ENCODE results near the gene TEX264.

The TEX264 gene

DNA sequence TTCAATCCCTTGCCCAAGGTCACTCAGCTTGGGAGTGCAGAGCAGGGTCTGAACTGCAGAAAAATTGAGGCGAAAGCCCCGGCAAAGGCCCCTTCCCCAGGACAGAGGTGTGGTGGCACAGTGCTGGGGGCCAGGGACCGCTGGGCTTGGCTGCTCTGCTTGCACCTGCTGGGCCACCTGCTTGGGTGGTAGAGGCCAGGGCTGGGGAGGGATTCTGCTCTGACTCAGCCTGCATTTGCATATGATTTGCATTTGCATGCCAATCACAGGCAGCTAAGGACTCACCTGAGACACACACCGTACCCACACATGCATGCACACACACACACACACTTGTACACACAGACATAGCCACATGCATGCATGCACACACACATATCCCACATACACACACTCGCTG lies 45.8 kb downstream of the TEX264 start:
- Histone ChIP-seq H3K4me1 (ENCODE audit: control insufficient read depth, insufficient read depth, low read depth, low read length) (peaks cover 3% of the 10 kb centered on the region), H4K91ac (ENCODE audit: low read length) (no peak overlapping the region), H3K18ac (ENCODE audit: low read depth in 1 of 2, low read length in 2 of 2) (no peak overlapping the region), H2BK15ac (ENCODE audit: low read depth, poor library complexity, severe bottlenecking) (no peak overlapping the region), H3K23ac (ENCODE audit: low read length in 2 of 2) (no peak overlapping the region), H2AFZ (ENCODE audit: low read depth, low read length) (no peak overlapping the region), H3K4me3 (ENCODE audit: insufficient read depth in 1 of 2, low read depth in 1 of 2, low read length in 2 of 2) (no peak overlapping the region), H3K36me3 (ENCODE audit: control insufficient read depth in 1 of 2, insufficient read depth in 2 of 2, low read depth in 1 of 2, low read length in 2 of 2) (no peaks in the 10 kb centered on the region), H3K9ac (ENCODE audit: low read length) (no peak overlapping the region), H3K14ac (ENCODE audit: low read length in 2 of 2) (no peak overlapping the region), H2BK120ac (ENCODE audit: low read depth, low read length) (no peak overlapping the region), H3K27me3 (ENCODE audit: control insufficient read depth in 1 of 2, insufficient read depth in 1 of 2, low read length in 2 of 2) (peaks cover 0 to 32% of the 10 kb centered on the region in 2 experiments), H3K79me1 (replicated peaks; ENCODE audit: low read length, poor library complexity, severe bottlenecking) (no peaks in the 10 kb centered on the region), H2BK12ac (ENCODE audit: low read length in 2 of 2) (no peak overlapping the region), H3K4ac (ENCODE audit: low read depth in 1 of 2, low read length in 2 of 2) (no peak overlapping the region), H3K9me3 (ENCODE audit: control insufficient read depth, low read length) (no peaks in the 10 kb centered on the region), H3K27ac (ENCODE audit: low read length, poor library complexity, severe bottlenecking) (no peak overlapping the region), H4K8ac (ENCODE audit: low read length) (no peak overlapping the region), H2AK5ac (ENCODE audit: low read length, severe bottlenecking) (no peak overlapping the region), H3K4me2 (ENCODE audit: low read length, poor library complexity, severe bottlenecking) (no peak overlapping the region), H2BK5ac (ENCODE audit: low read depth, low read length, poor library complexity, severe bottlenecking) (no peak overlapping the region)
- DNase-seq: no peak
- WGBS: 82% methylated on average over 4 of the region's 5 CpGs

GRCh38 chr3:51717446-51717845 lies 46.4 kb downstream of the TEX264 start:
- no peak overlapping the region for H3K27ac ChIP-seq (ENCODE audit: low read length, poor library complexity, severe bottlenecking)
- H2AK5ac ChIP-seq (ENCODE audit: low read length, severe bottlenecking): no peak overlapping the region

GRCh38 chr3:51717947-51718346 lies 46.9 kb downstream of the TEX264 start:
- H3K14ac ChIP-seq (ENCODE audit: low read length in 2 of 2): no peak overlapping the region
- H3K79me1 ChIP-seq (replicated peaks; ENCODE audit: low read length, poor library complexity, severe bottlenecking): no peaks in the 10 kb centered on the region
- no peak overlapping the region for H4K91ac ChIP-seq (ENCODE audit: low read length)
- H3K18ac ChIP-seq (ENCODE audit: low read depth in 1 of 2, low read length in 2 of 2): no peak overlapping the region
- no peak for DNase-seq
- no peak overlapping the region for H2BK5ac ChIP-seq (ENCODE audit: low read depth, low read length, poor library complexity, severe bottlenecking)
- H3K36me3 ChIP-seq (ENCODE audit: control insufficient read depth in 1 of 2, insufficient read depth in 2 of 2, low read depth in 1 of 2, low read length in 2 of 2): no peaks in the 10 kb centered on the region
- H3K9ac ChIP-seq (ENCODE audit: low read length): no peak overlapping the region
- no peak overlapping the region for H2AK5ac ChIP-seq (ENCODE audit: low read length, severe bottlenecking)
- H3K27me3 ChIP-seq (ENCODE audit: control insufficient read depth in 1 of 2, insufficient read depth in 1 of 2, low read length in 2 of 2): peaks cover 0 to 36% of the 10 kb centered on the region in 2 experiments
- no peak overlapping the region for H4K8ac ChIP-seq (ENCODE audit: low read length)
- no peak overlapping the region for H3K27ac ChIP-seq (ENCODE audit: low read length, poor library complexity, severe bottlenecking)
- no peak overlapping the region for H3K23ac ChIP-seq (ENCODE audit: low read length in 2 of 2)
- no peak overlapping the region for H3K4ac ChIP-seq (ENCODE audit: low read depth in 1 of 2, low read length in 2 of 2)
- H2BK12ac ChIP-seq (ENCODE audit: low read length in 2 of 2): no peak overlapping the region
- 67% methylated on average over 7 of the region's 7 CpGs for whole genome bisulfite sequencing
- H2AFZ ChIP-seq (ENCODE audit: low read depth, low read length): no peak overlapping the region
- peaks cover 3% of the 10 kb centered on the region for H3K4me1 ChIP-seq (ENCODE audit: control insufficient read depth, insufficient read depth, low read depth, low read length)
- H2BK120ac ChIP-seq (ENCODE audit: low read depth, low read length): no peak overlapping the region
- no peak overlapping the region for H3K4me2 ChIP-seq (ENCODE audit: low read length, poor library complexity, severe bottlenecking)
- no peaks in the 10 kb centered on the region for H3K9me3 ChIP-seq (ENCODE audit: control insufficient read depth, low read length)
- H3K4me3 ChIP-seq (ENCODE audit: insufficient read depth in 1 of 2, low read depth in 1 of 2, low read length in 2 of 2): no peak overlapping the region
- H2BK15ac ChIP-seq (ENCODE audit: low read depth, poor library complexity, severe bottlenecking): no peak overlapping the region

More at GRCh38 chr3:51717446-51717845, 46.4 kb downstream of the TEX264 start:
- Histone ChIP-seq H3K18ac (ENCODE audit: low read depth in 1 of 2, low read length in 2 of 2) (no peak overlapping the region), H3K9me3 (ENCODE audit: control insufficient read depth, low read length) (no peaks in the 10 kb centered on the region), H3K9ac (ENCODE audit: low read length) (no peak overlapping the region), H3K4me2 (ENCODE audit: low read length, poor library complexity, severe bottlenecking) (no peak overlapping the region), H4K91ac (ENCODE audit: low read length) (no peak overlapping the region), H3K4me3 (ENCODE audit: insufficient read depth in 1 of 2, low read depth in 1 of 2, low read length in 2 of 2) (no peak overlapping the region), H2BK5ac (ENCODE audit: low read depth, low read length, poor library complexity, severe bottlenecking) (no peak overlapping the region), H3K14ac (ENCODE audit: low read length in 2 of 2) (no peak overlapping the region), H4K8ac (ENCODE audit: low read length) (no peak overlapping the region), H2BK12ac (ENCODE audit: low read length in 2 of 2) (no peak overlapping the region), H2BK120ac (ENCODE audit: low read depth, low read length) (no peak overlapping the region), H2BK15ac (ENCODE audit: low read depth, poor library complexity, severe bottlenecking) (no peak overlapping the region), H2AFZ (ENCODE audit: low read depth, low read length) (no peak overlapping the region), H3K4me1 (ENCODE audit: control insufficient read depth, insufficient read depth, low read depth, low read length) (peaks cover 3% of the 10 kb centered on the region), H3K4ac (ENCODE audit: low read depth in 1 of 2, low read length in 2 of 2) (no peak overlapping the region), H3K23ac (ENCODE audit: low read length in 2 of 2) (no peak overlapping the region), H3K36me3 (ENCODE audit: control insufficient read depth in 1 of 2, insufficient read depth in 2 of 2, low read depth in 1 of 2, low read length in 2 of 2) (no peaks in the 10 kb centered on the region), H3K79me1 (replicated peaks; ENCODE audit: low read length, poor library complexity, severe bottlenecking) (no peaks in the 10 kb centered on the region), H3K27me3 (ENCODE audit: control insufficient read depth in 1 of 2, insufficient read depth in 1 of 2, low read length in 2 of 2) (peaks cover 0 to 36% of the 10 kb centered on the region in 2 experiments)
- 91% methylated on average over 10 of the region's 10 CpGs for WGBS
- DNase-seq: no peak

GRCh38 chr3:51718547-51719409 lies 47.7 kb downstream of the TEX264 start:
- no peak overlapping the region for H3K9ac ChIP-seq (ENCODE audit: low read length)
- H3K27ac ChIP-seq (ENCODE audit: low read length, poor library complexity, severe bottlenecking): no peak overlapping the region
- H2AFZ ChIP-seq (ENCODE audit: low read depth, low read length): no peak overlapping the region
- H3K9me3 ChIP-seq (ENCODE audit: control insufficient read depth, low read length): no peaks in the 10 kb centered on the region
- H3K18ac ChIP-seq (ENCODE audit: low read depth in 1 of 2, low read length in 2 of 2): no peak overlapping the region
- peaks cover 0 to 36% of the 10 kb centered on the region in 2 experiments for H3K27me3 ChIP-seq (ENCODE audit: control insufficient read depth in 1 of 2, insufficient read depth in 1 of 2, low read length in 2 of 2)
- H2BK5ac ChIP-seq (ENCODE audit: low read depth, low read length, poor library complexity, severe bottlenecking): no peak overlapping the region
- peak; percentile 23 for DNase-seq
- WGBS: 44% methylated on average over 16 of the region's 16 CpGs
- no peak overlapping the region for H3K4ac ChIP-seq (ENCODE audit: low read depth in 1 of 2, low read length in 2 of 2)
- H2BK15ac ChIP-seq (ENCODE audit: low read depth, poor library complexity, severe bottlenecking): no peak overlapping the region
- no peaks in the 10 kb centered on the region for H3K36me3 ChIP-seq (ENCODE audit: control insufficient read depth in 1 of 2, insufficient read depth in 2 of 2, low read depth in 1 of 2, low read length in 2 of 2)
- H2AK5ac ChIP-seq (ENCODE audit: low read length, severe bottlenecking): no peak overlapping the region
- H3K4me3 ChIP-seq (ENCODE audit: insufficient read depth in 1 of 2, low read depth in 1 of 2, low read length in 2 of 2): no peak overlapping the region
- no peak overlapping the region for H4K8ac ChIP-seq (ENCODE audit: low read length)
- no peak overlapping the region for H2BK120ac ChIP-seq (ENCODE audit: low read depth, low read length)
- no peaks in the 10 kb centered on the region for H3K79me1 ChIP-seq (replicated peaks; ENCODE audit: low read length, poor library complexity, severe bottlenecking)
- H3K14ac ChIP-seq (ENCODE audit: low read length in 2 of 2): no peak overlapping the region
- H3K4me2 ChIP-seq (ENCODE audit: low read length, poor library complexity, severe bottlenecking): no peak overlapping the region
- peaks cover 3% of the 10 kb centered on the region for H3K4me1 ChIP-seq (ENCODE audit: control insufficient read depth, insufficient read depth, low read depth, low read length)
- no peak overlapping the region for H4K91ac ChIP-seq (ENCODE audit: low read length)
- no peak overlapping the region for H3K23ac ChIP-seq (ENCODE audit: low read length in 2 of 2)
- H2BK12ac ChIP-seq (ENCODE audit: low read length in 2 of 2): no peak overlapping the region
